HG03439 (cell line): Measurements from ENCODE around the gene AGBL4.
A peak's percentile ranks its signal among the peaks of the same experiment; 100 is the strongest.

ENCODE experiments used
- ATAC-seq: cut with Tn5 transposase; IDR thresholded peaks from one replicate; pipeline ENCODE4 v1.9.1; 2021; ENCODE audit warnings: mild to moderate bottlenecking, moderate library complexity; ENCODE audit not compliant: unreplicated experiment

The AGBL4 gene

DNA sequence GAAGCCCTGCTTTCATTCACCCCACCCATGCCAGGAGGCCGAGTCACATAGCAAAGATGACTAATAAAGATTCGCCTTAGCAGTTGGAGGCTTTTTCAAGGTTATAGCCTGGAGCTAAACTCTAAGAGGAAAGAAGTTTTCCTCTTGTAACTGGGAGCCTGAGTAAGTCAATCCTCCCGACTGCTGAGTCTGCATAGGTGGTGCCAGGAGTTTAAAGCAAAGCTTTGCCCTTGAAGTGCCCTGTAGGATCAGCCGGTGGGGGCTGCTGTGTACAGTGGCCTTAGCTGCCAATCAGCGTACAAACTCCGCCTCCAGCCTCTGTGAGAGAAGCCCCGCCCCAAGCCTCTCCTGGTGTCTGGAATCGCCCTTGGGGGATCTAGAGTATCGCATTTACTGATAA is 1404.2 kb downstream of the AGBL4 start:
- ATAC-seq, result no peak

- ATAC-seq, result no peak
Measured at GRCh38 chr1:48617252-48617651, 1406.5 kb downstream of the AGBL4 start.

DNA sequence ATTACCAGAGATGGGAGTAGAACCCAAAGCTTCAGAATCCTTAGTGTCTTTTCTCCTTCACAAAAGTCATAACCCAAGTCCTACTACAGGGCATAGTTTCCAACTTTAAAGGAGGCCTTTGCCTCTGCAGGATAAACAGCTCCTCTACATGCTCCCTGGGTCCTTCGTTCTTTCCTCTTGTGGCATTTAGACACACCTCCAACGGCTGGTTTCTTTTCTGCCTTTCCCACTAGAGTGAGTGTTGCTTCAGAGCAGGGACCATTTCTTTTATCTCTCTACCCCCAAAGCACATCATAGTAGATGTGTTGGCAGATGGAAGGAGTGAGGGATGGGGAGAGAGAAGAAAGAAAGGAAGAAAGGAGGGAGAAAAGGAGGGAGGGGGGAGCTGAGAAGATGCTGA is 1407.0 kb downstream of the AGBL4 start:
- no peak for ATAC-seq

DNA sequence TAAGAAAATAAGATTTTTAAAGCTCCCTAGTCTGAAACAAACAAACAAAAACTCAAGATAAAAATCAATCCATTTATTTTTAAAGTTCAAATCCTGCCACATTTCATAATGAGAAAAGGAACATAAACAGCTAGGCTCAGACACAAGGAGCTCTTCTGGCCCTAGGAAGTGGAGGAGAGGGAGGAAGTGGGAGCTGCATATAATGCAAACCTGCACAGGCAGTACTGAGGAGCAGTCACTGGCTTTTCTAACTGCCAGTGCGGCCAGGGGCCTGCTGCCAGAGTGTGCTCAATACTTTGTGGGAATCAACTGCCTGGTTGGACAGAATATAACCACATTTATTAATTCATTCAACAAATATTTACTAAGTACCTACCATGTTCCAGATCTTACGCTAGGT is 1411.9 kb downstream of the AGBL4 start:
- no peak for ATAC-seq

DNA sequence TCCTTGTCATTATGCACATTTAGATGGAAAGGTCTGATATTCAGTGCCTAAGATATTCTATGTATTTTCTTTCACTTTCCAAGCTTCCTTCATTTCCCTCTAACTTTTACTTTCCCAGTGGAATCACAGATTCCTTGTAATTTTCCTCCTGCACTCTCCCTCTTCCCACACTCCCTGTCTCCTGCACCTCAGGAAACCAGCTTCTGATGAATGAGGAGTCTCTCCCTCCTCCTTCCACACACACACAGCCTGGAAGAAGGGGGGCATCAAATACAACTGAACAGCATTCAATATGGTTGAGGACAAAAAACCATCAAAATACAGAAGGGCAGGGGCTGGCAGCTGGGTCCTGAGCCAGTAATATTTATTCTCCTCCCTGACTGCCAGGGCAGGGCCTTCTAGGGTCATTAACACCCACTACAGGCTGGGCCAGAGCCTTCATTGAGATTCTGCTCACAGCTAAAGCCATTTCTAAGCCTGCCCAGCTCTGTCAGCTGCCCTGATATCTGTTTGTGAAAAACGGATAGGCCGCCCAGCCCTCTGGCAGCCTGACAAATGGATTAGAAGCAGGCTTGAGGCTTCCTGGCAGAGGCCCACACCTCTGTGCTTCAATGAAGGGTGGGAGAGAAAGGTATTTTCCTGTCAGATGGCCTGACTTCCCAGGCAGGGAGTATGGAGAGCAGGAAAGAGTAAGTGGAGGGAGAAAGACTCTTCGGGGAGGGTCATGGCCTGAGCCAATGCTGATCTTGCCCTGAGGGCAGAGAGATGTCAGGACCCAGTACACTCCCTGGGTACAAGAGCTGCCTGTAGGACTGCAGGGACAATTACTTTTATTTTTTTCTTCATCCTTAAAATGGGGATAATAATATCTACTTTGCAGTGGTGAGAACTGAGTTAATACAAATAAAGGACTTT is 1412.9 kb downstream of the AGBL4 start:
- ATAC-seq, result no peak

DNA sequence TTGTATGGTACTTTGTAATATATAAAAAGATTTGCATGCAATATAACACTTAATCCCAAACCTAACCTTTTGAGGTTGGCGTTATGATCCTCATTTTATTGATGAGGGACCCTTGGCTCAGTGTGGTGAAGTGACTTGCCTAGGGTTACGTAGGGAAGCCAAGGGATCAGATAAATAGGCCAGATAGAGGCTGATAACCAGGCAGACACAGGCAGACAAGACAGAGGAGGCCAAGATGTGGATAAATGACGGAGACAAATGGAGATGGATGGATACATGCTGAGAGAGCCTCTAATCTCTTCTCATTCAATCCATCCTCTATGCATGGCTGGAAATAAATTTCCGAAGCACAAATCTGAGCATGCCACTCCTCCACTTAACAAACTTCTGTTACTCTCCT is 1414.9 kb downstream of the AGBL4 start:
- no peak for ATAC-seq

DNA sequence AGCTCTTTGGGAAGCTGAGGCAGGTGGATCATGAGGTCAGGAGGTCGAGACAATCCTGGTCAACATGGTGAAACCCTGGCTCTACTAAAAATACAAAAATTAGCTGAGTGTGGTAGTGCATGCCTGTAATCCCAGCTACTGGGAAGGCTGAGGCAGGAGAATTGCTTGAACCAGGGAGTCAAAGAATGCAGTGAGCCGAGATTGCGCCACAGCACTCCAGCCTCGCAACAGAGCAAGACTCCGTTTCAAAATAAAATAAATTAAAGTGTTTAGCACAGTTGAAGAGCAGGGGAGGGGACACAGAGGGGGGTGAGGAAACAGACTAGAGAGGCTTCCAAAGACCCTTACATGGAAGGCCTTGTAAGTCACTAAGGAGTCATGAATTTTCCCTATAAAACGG is 1420.5 kb downstream of the AGBL4 start:
- ATAC-seq, result no peak

DNA sequence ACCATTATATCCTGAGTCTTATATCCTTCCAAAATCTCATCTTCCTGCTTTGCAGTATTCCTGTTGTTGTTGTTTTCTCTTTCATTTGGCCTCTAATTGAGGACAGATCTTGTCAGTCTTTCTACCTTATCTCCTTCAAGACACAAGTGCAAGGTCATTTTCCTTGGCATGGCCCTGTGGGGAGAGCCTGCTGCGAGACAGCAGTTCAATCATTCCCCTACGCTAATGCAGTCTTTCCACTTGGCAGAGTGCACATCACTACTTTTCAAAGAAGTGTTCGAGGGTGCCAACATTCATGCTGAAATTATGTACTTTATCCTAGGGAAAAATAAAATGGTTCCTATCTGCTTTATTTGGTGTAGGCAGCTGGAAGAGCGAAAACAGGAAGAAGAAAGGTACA is 1421.4 kb downstream of the AGBL4 start:
- ATAC-seq, result no peak

GRCh38 chr1:48600182-48600581 is 1423.6 kb downstream of the AGBL4 start:
- no peak for ATAC-seq

DNA sequence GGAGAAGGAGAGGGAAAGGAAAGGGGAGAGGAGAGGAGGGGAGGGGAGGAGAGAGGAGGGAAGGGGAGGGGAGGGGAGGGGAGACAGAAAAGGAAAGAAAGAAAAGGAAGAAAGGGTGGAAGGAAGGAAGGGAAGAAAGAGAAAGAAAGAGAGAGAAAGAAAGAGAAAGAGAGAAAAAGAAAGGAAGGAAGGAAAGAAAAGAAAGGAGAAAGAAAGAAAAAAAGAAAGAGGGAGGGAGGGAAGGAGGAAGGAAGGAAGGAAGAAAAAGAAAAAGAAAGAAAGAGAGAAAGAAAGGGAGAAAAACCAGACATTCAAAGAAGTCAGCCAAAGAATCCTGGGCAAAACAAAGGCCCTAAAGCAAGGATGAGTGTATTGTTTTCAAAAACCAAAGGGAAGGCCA is 1426.1 kb downstream of the AGBL4 start:
- ATAC-seq, result no peak

DNA sequence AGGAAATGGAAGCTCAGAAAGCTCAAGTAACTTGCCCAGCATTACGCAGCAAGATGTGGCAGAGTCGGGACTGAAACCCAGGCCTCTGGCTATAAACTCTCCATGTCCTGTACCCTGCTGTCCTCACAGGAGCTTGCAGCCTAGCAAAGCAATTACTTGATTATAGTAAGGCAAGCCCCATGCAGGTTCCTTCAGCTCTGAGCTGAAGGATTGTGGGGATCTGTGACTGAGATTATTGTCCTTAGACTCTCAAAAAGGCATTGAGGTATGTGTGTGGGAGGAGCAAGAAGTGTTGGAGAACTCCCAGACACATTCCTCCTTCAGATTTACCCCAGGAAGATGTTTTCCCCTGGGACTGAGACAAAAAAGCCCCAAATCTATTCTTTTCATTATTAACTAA is 1427.7 kb downstream of the AGBL4 start:
- no peak for ATAC-seq

DNA sequence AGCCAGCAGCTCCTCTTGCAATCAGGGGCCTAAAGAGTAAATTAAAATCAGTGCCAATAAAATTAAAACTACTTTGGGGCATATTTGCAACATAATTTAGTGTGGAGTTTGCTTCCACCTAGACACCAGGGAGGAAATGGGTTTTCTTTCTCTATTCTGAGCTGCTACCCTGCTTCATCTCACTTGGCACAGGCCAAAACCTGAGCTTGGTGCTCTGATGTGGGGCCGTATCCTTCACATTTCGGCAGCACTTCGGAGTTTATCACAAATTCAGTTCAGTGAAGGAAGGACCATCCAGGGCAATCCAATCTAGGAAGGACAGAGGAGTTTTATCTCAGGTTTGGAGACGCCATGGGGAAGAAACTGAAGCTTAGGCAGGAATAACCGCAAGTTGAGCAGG is 1428.1 kb downstream of the AGBL4 start:
- no peak for ATAC-seq

GRCh38 chr1:48592330-48592729 is 1431.4 kb downstream of the AGBL4 start:
- no peak for ATAC-seq

GRCh38 chr1:48591181-48591580 is 1432.6 kb downstream of the AGBL4 start:
- ATAC-seq, result no peak

DNA sequence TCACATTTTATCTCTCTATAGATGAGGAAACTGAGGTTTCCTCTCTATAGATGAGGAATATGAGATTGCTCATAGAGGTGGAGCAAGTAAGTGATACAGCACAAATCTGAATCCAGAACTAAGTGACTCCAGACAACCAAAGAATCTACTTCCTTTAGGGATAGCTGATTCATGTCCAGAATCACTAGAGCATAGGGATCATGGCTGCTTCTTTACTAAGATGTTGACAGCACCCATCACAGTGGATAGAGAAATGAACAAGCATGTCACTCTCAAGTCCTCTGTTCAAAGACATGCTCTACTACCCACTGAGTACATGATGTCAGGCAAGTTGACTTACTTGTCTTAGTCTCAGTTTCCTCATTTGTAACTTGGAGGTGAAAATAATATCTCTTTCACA is 1435.7 kb downstream of the AGBL4 start:
- ATAC-seq, result no peak

GRCh38 chr1:48582408-48582807 is 1441.3 kb downstream of the AGBL4 start:
- no peak for ATAC-seq

- no peak for ATAC-seq
Measured at GRCh38 chr1:48581270-48581669, 1442.5 kb downstream of the AGBL4 start.

DNA sequence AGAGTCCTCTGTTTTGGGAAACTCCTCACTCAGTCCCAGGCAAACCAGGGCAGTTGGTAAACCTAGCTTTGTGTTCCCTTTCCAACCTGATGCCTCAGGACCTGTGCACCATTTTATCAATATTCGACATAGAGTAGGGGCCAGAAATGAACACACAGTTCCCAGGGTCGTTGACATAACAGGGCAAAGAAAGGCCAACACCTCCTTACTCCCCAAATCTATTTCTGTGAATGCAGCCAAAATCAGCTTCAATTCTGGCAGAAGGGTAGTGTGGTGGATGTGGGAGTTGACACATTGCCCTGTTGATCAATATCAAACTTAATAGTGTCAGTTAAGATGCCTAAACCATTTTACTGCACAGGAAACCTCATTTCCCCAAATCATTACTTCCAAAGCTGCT is 1447.2 kb downstream of the AGBL4 start:
- no peak for ATAC-seq

DNA sequence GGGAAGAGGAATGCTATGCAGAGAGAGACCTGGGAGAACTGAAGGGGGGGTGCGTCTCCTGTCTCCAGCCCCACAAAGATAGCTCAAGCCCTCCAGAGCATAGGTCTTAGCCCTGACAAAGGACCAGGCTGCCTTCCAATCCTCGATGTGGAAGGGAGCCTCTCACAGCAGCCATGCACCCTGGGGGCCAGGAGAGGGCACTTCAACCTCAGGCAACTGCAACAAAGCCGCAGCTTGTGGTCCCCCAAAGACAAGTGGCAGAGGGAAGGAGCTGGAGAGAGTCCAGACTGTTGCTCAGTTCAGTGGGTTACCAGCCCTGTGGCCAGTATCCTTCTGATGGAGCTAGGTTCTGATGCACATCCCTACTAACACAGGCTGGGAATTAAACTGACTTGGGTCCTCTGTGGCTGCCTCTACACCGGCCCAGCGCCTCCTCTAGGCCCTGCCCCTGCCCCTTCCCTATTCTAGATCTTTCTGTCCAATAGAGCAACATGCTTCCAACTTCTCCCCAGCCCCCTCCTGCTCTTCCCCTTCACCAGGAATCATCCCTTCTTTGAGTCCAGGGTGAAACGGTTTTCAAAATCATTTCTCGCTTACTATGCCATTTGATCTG is 1451.0 kb downstream of the AGBL4 start:
- peak; percentile 61 for ATAC-seq

DNA sequence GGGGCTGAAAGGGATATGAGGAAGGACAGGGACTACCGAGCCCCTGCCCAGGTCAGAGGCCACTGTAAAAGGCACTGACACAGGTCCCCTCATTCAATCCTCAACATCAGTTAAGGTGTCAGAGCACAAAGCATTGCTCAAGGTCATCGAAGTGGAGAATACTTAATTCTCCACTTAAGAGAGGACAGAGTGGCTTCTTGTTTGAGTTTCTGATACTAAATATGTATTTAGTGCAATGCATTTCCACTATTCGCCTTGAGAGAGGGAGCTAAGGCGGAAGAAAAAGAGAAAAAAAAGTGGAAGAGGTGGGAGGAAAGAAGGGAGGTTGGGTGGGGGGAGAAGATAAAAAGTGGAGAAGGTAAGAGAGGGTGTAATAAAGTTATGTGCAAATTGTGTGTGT is 1451.6 kb downstream of the AGBL4 start:
- no peak for ATAC-seq

DNA sequence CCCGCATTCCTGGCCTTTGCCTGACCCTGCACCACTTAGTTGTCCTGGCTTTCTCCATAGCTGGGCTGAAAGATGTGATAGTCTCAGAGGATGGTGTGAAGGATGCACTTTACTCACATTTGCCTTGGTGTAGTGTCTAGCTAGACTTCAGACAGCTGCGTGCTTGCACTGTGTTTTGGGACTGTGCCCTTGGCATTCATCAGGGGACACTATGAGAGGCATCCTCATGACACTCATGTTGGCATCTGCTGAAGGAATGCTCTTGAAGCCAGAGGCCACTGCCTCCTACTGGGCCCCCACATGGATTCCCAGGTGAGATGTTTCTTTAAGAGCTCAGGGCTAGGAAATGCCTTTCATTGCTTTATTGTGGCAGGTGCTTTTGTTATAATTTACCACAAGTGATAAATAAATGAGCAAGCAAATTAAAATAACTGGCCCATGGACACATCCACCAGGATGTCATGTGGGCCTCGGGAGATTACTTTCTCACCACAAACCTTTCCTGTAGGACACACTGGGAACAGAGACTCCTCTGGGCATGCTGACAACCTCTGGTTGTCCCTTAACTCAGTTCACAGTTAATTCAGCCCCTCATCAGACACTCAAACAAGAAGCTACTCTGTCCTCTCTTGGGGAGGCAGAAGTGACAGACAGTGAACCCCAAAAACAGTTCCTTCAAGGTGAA is 1452.3 kb downstream of the AGBL4 start:
- ATAC-seq, result no peak

GRCh38 chr1:48570568-48570967 is 1453.2 kb downstream of the AGBL4 start:
- ATAC-seq, result no peak
